A673 (cell line): ENCODE results near the gene MT4. TPM values are rescaled to one million over a fixed set of nuclear protein-coding genes. Genes with fewer than 3 reads are reported as not detected.

ENCODE experiments used
- BruUV-seq: library from RNA; stranded (reverse); fragments of 400-500 nt; replicated peaks from 2 replicates; lab custom pipeline; 2021; lab: Mats Ljungman, UMichigan
- CTCF ChIA-PET: fragments of 300-600 bp; sonication (Branson Sonifier 250); formaldehyde crosslinking; loops from one replicate; lab custom pipeline; 2022; ENCODE audit warnings: antibody characterized with exemption; lab: Charles Lee
- POLR2A ChIA-PET: fragments of 300-600 bp; sonication (Branson Sonifier 250); formaldehyde crosslinking; loops from one replicate; lab custom pipeline; 2022; ENCODE audit warnings: antibody characterized with exemption; ENCODE audit not compliant: low non-redundant PET; lab: Charles Lee
- DNase-seq: peaks from one replicate; pipeline ENCODE4 v3.0.0-alpha.2; 2015; ENCODE audit warnings: low spot score
- H3K27ac ChIP-seq: fragments of 200-600 bp; sonication (generic); 2 replicates; pipeline ENCODE4 v1.5.1; 2016; ENCODE audit warnings: mixed run types, low read depth, mild to moderate bottlenecking, mixed read lengths, antibody characterized with exemption, low read length; ENCODE audit not compliant: poor library complexity, severe bottlenecking
- H3K27me3 ChIP-seq: fragments of 200-600 bp; sonication (generic); replicated peaks from 2 replicates; pipeline ENCODE4 v1.6.1; 2017; ENCODE audit warnings: mixed run types, low read depth, mild to moderate bottlenecking, mixed read lengths, antibody characterized with exemption, low read length; ENCODE audit not compliant: insufficient read depth, poor library complexity
- H3K36me3 ChIP-seq: fragments of 200-600 bp; sonication (generic); 2 replicates; pipeline ENCODE4 v1.6.1; 2016; ENCODE audit warnings: mixed run types, mild to moderate bottlenecking, mixed read lengths, antibody characterized with exemption, low read length; ENCODE audit not compliant: insufficient read depth, poor library complexity, severe bottlenecking
- H3K4me1 ChIP-seq: fragments of 200-600 bp; sonication (generic); 2 replicates; pipeline ENCODE4 v1.6.1; 2017; ENCODE audit warnings: mixed run types, mild to moderate bottlenecking, mixed read lengths, antibody characterized with exemption, low read length; ENCODE audit not compliant: insufficient read depth, poor library complexity, severe bottlenecking
- H3K4me3 ChIP-seq: fragments of 200-600 bp; sonication (generic); 2 replicates; pipeline ENCODE4 v1.5.1; 2016; ENCODE audit warnings: low read depth, mixed run types, mild to moderate bottlenecking, mixed read lengths, low read length; ENCODE audit not compliant: poor library complexity, severe bottlenecking
- H3K9me3 ChIP-seq: fragments of 200-600 bp; sonication (generic); 2 replicates; pipeline ENCODE4 v1.6.1; 2016; ENCODE audit warnings: mixed run types, low read depth, mild to moderate bottlenecking, mixed read lengths, antibody characterized with exemption, low read length; ENCODE audit not compliant: poor library complexity, severe bottlenecking
- CTCF ChIP-seq: fragments of 300-800, 200-600 bp; sonication (generic); conservative IDR thresholded peaks from 2 replicates; pipeline ENCODE4 v1.5.1; 2017; ENCODE audit warnings: low read depth, mild to moderate bottlenecking, antibody characterized with exemption, low read length, moderate library complexity, mixed read lengths
- EZH2 ChIP-seq: fragments of 200-600 bp; sonication (generic); IDR thresholded peaks from 2 replicates; pipeline ENCODE4 v1.6.1; 2017; ENCODE audit warnings: borderline replicate concordance, low read depth, mild to moderate bottlenecking, mixed read lengths, antibody characterized with exemption, low read length; ENCODE audit not compliant: poor library complexity, severe bottlenecking
- intact Hi-C: fragments of 100-400 bp; cut with micrococcal nuclease; formaldehyde crosslinking; loops from one replicate; pipeline ENCODE4 v1.10.0; 2022; ENCODE audit not compliant: unreplicated experiment
- total RNA-seq: library from RNA; stranded (reverse); gene quantifications from 2 replicates; pipeline ENCODE4 v1.2.3, GENCODE V29; 2021

The MT4 gene
- total RNA-seq, 1 experiment from 2014 or later: not detected

- H3K27ac ChIP-seq: no peak overlapping the region
- ChIA-PET CTCF (no interaction called here), POLR2A (no interaction called here)
- DNase-seq: no peak
- H3K4me3 ChIP-seq: no peak overlapping the region
- H3K9me3 ChIP-seq: no peaks in the 10 kb centered on the region
- no TSS peak for BruUV-seq
- no peaks in the 10 kb centered on the region for H3K36me3 ChIP-seq
- TF ChIP-seq CTCF: no peak
- TF ChIP-seq EZH2: no peak
- H3K27me3 ChIP-seq: peaks cover 12% of the 10 kb centered on the region
- intact Hi-C loops: no loop called here
- H3K4me1 ChIP-seq: no peaks in the 10 kb centered on the region
Observed at GRCh38 chr16:56560447-56560846, 4.4 kb upstream of the MT4 start.

- no peak for DNase-seq
- no peaks in the 10 kb centered on the region for H3K9me3 ChIP-seq
- no peak for TF ChIP-seq CTCF
- no peak for TF ChIP-seq EZH2
- no peak overlapping the region for H3K4me3 ChIP-seq
- H3K27me3 ChIP-seq: peaks cover 6% of the 10 kb centered on the region
- H3K4me1 ChIP-seq: no peaks in the 10 kb centered on the region
- CTCF ChIA-PET: no interaction called here
- H3K36me3 ChIP-seq: no peaks in the 10 kb centered on the region
- POLR2A ChIA-PET: no interaction called here
- intact Hi-C loops: no loop called here
- H3K27ac ChIP-seq: no peak overlapping the region
- no TSS peak for BruUV-seq
Observed at GRCh38 chr16:56561126-56561525, 3.7 kb upstream of the MT4 start.

- Histone ChIP-seq H3K9me3 (no peaks in the 10 kb centered on the region), H3K4me1 (no peaks in the 10 kb centered on the region), H3K36me3 (no peaks in the 10 kb centered on the region), H3K4me3 (no peak overlapping the region), H3K27ac (no peak overlapping the region), H3K27me3 (peaks cover 3% of the 10 kb centered on the region)
- ChIA-PET POLR2A (interaction anchor here (0.6 kb wide), 1 partner anchor 42 kb away, joined by 3 read pairs; no protein-coding TSS in a partner anchor), CTCF (no interaction called here)
- intact Hi-C loops: no loop called here
- no peak for TF ChIP-seq EZH2
- TF ChIP-seq CTCF: no peak
- no peak for DNase-seq
- BruUV-seq: no TSS peak
Observed at GRCh38 chr16:56569971-56570370, 5.1 kb downstream of the MT4 start.
